PC-9 (cell line): Measurements from ENCODE around the gene ANTXR2. TPM values are rescaled to one million over a fixed set of nuclear protein-coding genes. Genes with fewer than 3 reads are reported as not detected.

ENCODE experiments used
- BruUV-seq: library from RNA; stranded (reverse); fragments of 400-500 nt; replicated peaks from 2 replicates; lab custom pipeline; 2021; lab: Mats Ljungman, UMichigan
- CTCF ChIA-PET: fragments of 300-600 bp; sonication (Branson Sonifier 250); formaldehyde crosslinking; loops from one replicate; lab custom pipeline; 2022; ENCODE audit warnings: antibody characterized with exemption; lab: Charles Lee
- POLR2A ChIA-PET: fragments of 300-600 bp; sonication (Branson Sonifier 250); formaldehyde crosslinking; loops from one replicate; lab custom pipeline; 2022; ENCODE audit warnings: antibody characterized with exemption; ENCODE audit not compliant: unreplicated experiment; lab: Charles Lee
- DNase-seq, 2 experiments: peaks; one replicate each; pipeline versions ENCODE4 v3.0.0 to v3.0.0-alpha.2; 2015 to 2022; ENCODE audit warnings: mixed read lengths in 1 of 2
- H2AFZ ChIP-seq: fragments of 200-600 bp; sonication (generic); 2 replicates; pipeline ENCODE4 v1.8.1; 2017; ENCODE audit warnings: antibody characterized with exemption
- H3F3A ChIP-seq: fragments of 200-600 bp; sonication (generic); 2 replicates; pipeline ENCODE4 v1.8.1; 2017; ENCODE audit warnings: antibody characterized with exemption, mild to moderate bottlenecking, low read depth; ENCODE audit not compliant: insufficient read depth
- H3K27ac ChIP-seq: fragments of 200-600 bp; sonication (generic); 2 replicates; pipeline ENCODE4 v1.6.1; 2016; ENCODE audit warnings: mixed run types
- H3K27me3 ChIP-seq: fragments of 200-600 bp; sonication (generic); 2 replicates; pipeline ENCODE4 v1.6.1; 2016; ENCODE audit warnings: low read depth, mixed run types; ENCODE audit not compliant: insufficient read depth
- H3K36me3 ChIP-seq: fragments of 200-600 bp; sonication (generic); 2 replicates; pipeline ENCODE4 v1.6.1; 2016; ENCODE audit warnings: low read depth, mixed run types
- H3K4me1 ChIP-seq: fragments of 200-600 bp; sonication (generic); replicated peaks from 2 replicates; pipeline ENCODE4 v1.6.1; 2016; ENCODE audit warnings: mixed run types; ENCODE audit not compliant: insufficient read depth
- H3K4me2 ChIP-seq: fragments of 200-600 bp; sonication (generic); 2 replicates; pipeline ENCODE4 v1.6.1; 2017; ENCODE audit warnings: mixed run types
- H3K4me3 ChIP-seq: fragments of 200-600 bp; sonication (generic); 2 replicates; pipeline ENCODE4 v1.6.1; 2016; ENCODE audit warnings: mixed run types
- H3K79me2 ChIP-seq: fragments of 200-600 bp; sonication (generic); 2 replicates; pipeline ENCODE4 v1.6.1; 2017; ENCODE audit warnings: low read depth, mixed run types
- H3K9me2 ChIP-seq: fragments of 200-600 bp; sonication (generic); 2 replicates; pipeline ENCODE4 v1.8.1; 2017; ENCODE audit warnings: mild to moderate bottlenecking; ENCODE audit not compliant: insufficient read depth
- H3K9me3 ChIP-seq: fragments of 200-600 bp; sonication (generic); 2 replicates; pipeline ENCODE4 v1.8.1; 2016; ENCODE audit warnings: low read depth; ENCODE audit not compliant: insufficient read depth
- H4K20me1 ChIP-seq: fragments of 200-600 bp; sonication (generic); 2 replicates; pipeline ENCODE4 v1.8.1; 2017; ENCODE audit not compliant: insufficient read depth
- EZH2 ChIP-seq: fragments of 200-600 bp; sonication (generic); IDR thresholded peaks from 2 replicates; pipeline ENCODE4 v1.8.0; 2017; ENCODE audit warnings: antibody characterized with exemption, low read depth
- intact Hi-C: fragments of 100-400 bp; cut with micrococcal nuclease; formaldehyde crosslinking; loops from one replicate; pipeline ENCODE4 v1.10.0; 2022; ENCODE audit not compliant: unreplicated experiment
- total RNA-seq: library from RNA; stranded (reverse); gene quantifications from 2 replicates; pipeline ENCODE4 v1.2.3, GENCODE V29; 2021
- TF ChIP-seq, protein P1 (sequence below): fragments of 200-600 bp; sonication (generic); conservative IDR thresholded peaks from 2 replicates; pipeline ENCODE4 v1.6.1; 2017; ENCODE audit warnings: mixed run types, antibody characterized with exemption, mild to moderate bottlenecking, moderate library complexity

ANTXR2 gene
- total RNA-seq, 1 experiment from 2014 or later = 2.0 TPM

GRCh38 chr4:79904331-79904730 lies 168.7 kb downstream of the ANTXR2 start:
- intact Hi-C loops = no loop called here
- no peak overlapping the region for H3K4me2 ChIP-seq
- no peaks in the 10 kb centered on the region for H3K36me3 ChIP-seq
- H3K79me2 ChIP-seq = no peaks in the 10 kb centered on the region
- TF ChIP-seq EZH2 = no peak
- TF ChIP-seq, protein P1, sequence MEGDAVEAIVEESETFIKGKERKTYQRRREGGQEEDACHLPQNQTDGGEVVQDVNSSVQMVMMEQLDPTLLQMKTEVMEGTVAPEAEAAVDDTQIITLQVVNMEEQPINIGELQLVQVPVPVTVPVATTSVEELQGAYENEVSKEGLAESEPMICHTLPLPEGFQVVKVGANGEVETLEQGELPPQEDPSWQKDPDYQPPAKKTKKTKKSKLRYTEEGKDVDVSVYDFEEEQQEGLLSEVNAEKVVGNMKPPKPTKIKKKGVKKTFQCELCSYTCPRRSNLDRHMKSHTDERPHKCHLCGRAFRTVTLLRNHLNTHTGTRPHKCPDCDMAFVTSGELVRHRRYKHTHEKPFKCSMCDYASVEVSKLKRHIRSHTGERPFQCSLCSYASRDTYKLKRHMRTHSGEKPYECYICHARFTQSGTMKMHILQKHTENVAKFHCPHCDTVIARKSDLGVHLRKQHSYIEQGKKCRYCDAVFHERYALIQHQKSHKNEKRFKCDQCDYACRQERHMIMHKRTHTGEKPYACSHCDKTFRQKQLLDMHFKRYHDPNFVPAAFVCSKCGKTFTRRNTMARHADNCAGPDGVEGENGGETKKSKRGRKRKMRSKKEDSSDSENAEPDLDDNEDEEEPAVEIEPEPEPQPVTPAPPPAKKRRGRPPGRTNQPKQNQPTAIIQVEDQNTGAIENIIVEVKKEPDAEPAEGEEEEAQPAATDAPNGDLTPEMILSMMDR = no peak
- DNase-seq = no peak
- BruUV-seq = no TSS peak
- POLR2A ChIA-PET = no interaction called here
- no peak overlapping the region for H3K4me3 ChIP-seq
- H3F3A ChIP-seq = no peaks in the 10 kb centered on the region
- no peak overlapping the region for H2AFZ ChIP-seq
- no peaks in the 10 kb centered on the region for H3K27me3 ChIP-seq
- H4K20me1 ChIP-seq = no peaks in the 10 kb centered on the region
- no peak overlapping the region for H3K27ac ChIP-seq
- H3K4me1 ChIP-seq = no peaks in the 10 kb centered on the region
- CTCF ChIA-PET = no interaction called here
- H3K9me3 ChIP-seq = no peaks in the 10 kb centered on the region
- H3K9me2 ChIP-seq = no peaks in the 10 kb centered on the region

DNA sequence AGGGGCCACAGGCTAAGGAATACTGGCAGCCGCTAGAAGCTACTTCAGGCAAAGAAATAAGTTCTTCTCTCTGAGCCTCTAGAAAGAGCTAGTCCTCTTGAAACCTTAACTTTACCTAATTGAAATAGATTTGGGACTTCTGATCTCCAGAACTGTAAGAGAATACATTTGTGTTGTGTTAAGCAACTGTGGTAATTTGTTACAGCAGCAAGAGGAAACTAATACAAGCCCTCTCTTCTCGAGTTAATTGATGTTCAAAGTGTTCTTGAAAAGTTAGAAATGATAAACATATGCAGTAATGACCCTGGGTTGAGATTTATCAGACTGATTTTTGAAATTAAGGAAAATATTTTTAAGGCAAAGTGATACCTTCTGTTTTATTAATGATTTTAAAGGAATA lies 172.8 kb downstream of the ANTXR2 start:
- ChIA-PET CTCF (interaction anchor here (0.7 kb wide), 1 partner anchor 316 kb away, joined by 3 read pairs; no protein-coding TSS in a partner anchor), POLR2A (no interaction called here)
- Histone ChIP-seq H3F3A (no peaks in the 10 kb centered on the region), H3K4me3 (no peak overlapping the region), H3K36me3 (no peaks in the 10 kb centered on the region), H4K20me1 (no peaks in the 10 kb centered on the region), H2AFZ (no peak overlapping the region), H3K4me1 (no peaks in the 10 kb centered on the region), H3K79me2 (no peaks in the 10 kb centered on the region), H3K9me2 (no peaks in the 10 kb centered on the region), H3K27ac (no peak overlapping the region), H3K9me3 (no peaks in the 10 kb centered on the region), H3K4me2 (no peak overlapping the region), H3K27me3 (no peaks in the 10 kb centered on the region)
- no peak for TF ChIP-seq EZH2
- TF ChIP-seq, protein P1 = no peak
- BruUV-seq = no TSS peak
- intact Hi-C loops = no loop called here
- no peak for DNase-seq

DNA sequence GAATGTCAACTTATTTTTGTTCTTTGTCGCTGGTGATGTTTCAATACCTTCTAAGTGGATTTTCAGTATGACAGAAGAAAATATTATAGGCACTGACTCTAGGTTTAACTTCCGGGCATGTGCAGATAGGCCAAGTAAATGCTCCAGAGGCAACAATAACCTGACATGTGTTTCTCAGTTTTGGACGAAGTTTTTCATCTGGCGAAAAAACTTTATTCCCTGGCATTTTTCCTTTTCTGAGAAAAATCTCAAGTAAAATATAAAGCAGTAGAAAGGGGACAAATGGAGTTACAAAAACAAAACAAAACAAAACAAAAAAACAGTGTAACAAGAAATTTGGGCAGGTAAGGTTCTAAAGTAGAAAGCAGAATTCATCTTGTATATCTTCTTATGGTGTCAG lies 173.5 kb downstream of the ANTXR2 start:
- intact Hi-C loops = no loop called here
- Histone ChIP-seq H3K79me2 (no peaks in the 10 kb centered on the region), H3K9me3 (no peaks in the 10 kb centered on the region), H3K27me3 (no peaks in the 10 kb centered on the region), H3K36me3 (no peaks in the 10 kb centered on the region), H3K4me1 (no peaks in the 10 kb centered on the region), H3K4me3 (no peak overlapping the region), H3K27ac (no peak overlapping the region), H4K20me1 (no peaks in the 10 kb centered on the region), H3K4me2 (no peak overlapping the region), H2AFZ (no peak overlapping the region), H3K9me2 (no peaks in the 10 kb centered on the region), H3F3A (no peaks in the 10 kb centered on the region)
- ChIA-PET CTCF (no interaction called here), POLR2A (no interaction called here)
- no TSS peak for BruUV-seq
- no peak for TF ChIP-seq EZH2
- TF ChIP-seq, protein P1 = no peak
- DNase-seq = no peak
